GM19099 (cell line): ENCODE results near the gene MAP3K14.

Source experiments
- POLR2A ChIP-seq: IDR thresholded peaks from 3 replicates; pipeline ENCODE4 v1.6.1; 2011; ENCODE audit warnings: low read depth; ENCODE audit not compliant: insufficient read length; ENCODE audit errors: extremely low read depth

MAP3K14 gene

DNA sequence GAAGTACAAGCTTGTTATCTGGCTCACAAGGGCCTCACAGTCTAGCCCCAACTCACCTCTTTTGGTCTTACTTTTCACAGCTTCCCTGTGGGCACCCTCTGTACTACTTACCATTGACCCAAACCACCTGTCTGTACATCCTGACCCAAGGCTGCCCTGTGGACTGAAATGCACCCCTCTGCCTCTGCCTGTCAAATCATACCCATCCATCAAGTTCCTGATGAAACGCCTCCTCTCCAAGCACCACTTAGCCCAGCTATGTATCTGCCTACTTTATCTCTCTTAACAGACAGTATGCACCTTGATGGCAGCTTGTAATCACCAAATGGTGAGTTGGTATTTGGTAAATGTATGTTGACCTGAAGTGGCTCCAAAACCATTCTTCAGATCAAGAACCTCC lies 7.5 kb upstream of the MAP3K14 start:
- TF ChIP-seq POLR2A: no peak

DNA sequence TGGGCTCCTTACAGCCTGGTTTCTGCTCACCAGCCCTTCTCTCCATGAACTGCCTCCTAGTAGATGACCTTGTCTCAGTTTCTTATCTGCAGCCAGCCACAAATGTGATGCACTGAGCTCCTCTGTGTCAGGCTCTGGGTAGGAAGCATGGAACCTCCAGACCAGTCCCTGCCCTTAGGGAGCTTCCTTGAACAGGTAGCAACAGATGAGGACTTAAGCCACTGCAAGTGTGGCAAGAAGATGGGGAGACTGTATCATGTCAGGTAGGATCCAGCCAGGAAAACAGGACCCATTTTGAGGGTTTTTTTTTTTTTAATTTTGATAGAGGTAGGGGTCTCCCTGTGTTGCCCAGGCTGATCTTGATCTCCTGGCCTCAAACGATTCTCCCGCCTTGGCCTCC lies 5.3 kb upstream of the MAP3K14 start:
- TF ChIP-seq POLR2A: no peak

DNA sequence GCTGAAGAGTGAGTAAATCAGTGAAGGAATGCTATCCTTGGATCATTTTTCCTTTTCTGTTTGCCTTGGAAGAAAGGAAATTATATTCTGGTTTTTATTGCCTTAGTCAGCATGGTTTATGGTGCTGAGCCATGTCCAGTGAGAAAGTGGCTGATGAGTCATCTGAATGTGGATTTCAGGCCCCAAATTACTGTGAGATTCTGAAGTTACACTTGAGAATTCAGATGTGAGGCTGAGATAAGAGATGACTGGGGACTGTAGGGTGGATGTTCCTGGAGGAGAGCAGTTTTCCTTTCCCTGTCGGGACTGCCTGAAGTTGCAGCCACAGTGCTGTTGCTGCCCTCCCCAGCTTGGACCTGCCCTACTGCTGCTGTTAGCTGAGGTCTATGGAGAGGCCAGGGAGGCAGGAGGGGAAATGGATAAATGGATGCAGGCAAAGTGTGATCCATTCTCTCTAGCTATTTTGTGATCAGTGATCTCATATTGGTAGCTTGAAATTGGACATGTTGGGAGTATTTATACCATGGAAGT lies 4.2 kb upstream of the MAP3K14 start:
- TF ChIP-seq POLR2A: no peak

DNA sequence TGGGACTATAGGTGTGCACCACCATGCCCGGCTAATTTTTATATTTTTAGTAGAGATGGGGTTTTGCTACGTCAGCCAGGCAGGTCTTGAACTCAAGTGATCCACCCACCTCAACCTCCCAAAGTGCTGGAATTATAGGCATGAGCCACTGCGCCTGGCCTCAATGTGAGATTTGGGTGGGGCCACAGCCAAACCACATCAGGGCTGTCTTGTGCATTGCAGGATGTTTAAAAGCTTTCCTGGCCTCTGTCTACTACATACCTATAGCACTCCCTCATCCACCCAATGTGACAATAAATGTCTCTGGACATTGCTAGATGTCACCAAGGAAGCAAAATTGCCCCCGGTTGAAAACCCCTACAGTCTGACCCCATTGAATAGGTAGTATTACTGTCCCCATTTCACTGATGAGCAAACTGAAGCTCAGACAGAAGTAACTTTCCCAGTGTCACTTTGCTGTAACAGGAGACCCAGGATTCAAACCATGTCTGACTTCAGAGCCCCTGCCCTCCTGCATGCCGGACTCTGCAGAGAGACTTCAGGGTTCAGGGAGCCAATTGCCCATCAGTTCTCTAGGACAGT lies 3.6 kb upstream of the MAP3K14 start:
- no peak for TF ChIP-seq POLR2A

DNA sequence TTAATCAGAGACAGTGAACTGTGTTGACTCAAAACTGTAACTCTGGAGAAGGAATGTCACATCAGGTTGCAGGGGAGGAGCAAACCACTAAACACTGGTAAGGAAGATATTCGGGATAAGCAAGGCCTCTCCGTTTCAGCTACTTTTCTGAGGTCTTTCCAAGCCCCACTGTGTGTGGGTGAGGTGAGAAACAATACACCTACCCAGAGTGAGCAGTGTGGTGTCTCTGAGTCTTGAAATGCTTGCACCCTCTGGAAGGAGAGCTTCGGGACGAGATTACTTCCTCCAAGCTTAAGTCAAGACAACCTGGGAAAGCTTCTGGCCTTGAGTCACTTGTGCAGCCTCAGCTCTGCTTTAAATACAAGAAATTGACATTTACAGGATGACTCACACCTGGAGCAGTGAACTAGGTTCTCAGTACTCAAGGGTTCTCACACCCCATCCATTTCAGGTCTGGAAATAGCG lies 2.5 kb upstream of the MAP3K14 start:
- TF ChIP-seq POLR2A: no peak

DNA sequence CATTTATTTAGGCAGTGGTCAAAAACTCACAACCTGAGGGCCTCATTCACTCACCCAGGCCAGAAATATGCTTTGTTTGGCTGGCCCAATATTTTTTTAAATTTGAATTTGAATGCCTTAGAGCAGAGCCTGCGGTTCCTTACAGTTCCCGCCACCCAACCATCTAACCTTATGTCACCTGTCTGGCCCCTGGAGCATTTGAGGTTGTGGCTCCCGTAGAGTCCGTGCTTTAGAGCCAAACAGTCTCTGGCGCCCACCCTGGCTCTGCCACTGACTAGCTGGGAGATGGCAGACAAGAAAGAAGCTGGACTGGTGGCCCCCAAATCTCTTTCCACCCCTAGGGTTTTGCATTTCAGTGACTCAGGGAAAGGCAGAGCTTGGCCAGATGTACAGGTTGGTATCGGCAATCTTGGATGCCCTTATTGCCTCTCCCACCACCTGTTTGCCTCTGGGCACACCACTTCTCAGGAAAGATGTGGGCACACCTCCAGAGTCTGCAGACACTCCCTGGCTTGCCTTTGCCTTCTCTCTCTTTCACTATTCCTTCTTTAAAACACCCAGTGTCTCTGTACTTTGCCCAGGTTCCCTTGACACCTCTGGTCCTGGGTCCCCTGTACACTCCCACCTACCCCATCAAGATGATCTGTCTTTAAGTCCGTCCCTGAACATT lies 1.9 kb upstream of the MAP3K14 start:
- TF ChIP-seq POLR2A: no peak

DNA sequence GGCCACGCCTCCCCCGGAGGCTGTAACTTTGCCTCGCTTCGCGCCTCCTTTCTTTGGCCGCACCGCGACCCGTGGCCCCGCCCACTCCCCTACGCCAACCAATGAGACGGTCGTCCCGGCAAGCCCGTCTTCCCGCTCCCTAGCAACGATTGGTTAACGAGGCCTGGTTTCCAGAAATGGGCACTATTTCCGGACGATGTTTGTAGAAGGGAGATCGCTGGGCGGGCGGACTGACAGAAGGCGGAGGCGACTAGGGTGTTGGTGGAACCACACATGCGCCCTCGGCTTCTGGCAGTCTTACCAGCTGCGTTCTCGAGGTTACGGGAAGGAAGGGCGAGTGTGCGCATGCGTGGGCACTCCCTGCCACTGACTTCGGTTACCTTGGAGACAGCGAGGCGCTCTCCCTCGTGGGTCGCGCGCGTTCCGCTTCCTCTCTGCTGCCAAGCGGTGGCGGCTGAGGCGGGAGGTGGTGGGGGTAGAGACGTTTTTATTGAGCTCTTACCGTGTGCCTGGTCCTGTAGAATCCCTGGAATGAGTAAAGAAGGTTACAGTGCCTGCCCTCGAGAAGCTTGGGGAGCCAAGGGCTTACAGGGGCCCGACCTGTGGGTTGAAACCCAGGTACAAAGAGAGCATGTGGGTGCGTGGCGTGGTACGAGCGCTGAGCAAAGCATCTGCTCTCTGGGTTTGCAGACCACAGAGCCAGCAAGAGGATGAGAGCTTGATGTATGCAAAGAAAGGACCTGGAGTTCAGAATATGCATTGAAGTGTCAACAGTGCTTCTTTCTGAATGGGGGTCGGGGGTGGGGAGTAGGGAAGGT lies 500 bp upstream of the MAP3K14 start:
- TF ChIP-seq POLR2A: peak; percentile 58

DNA sequence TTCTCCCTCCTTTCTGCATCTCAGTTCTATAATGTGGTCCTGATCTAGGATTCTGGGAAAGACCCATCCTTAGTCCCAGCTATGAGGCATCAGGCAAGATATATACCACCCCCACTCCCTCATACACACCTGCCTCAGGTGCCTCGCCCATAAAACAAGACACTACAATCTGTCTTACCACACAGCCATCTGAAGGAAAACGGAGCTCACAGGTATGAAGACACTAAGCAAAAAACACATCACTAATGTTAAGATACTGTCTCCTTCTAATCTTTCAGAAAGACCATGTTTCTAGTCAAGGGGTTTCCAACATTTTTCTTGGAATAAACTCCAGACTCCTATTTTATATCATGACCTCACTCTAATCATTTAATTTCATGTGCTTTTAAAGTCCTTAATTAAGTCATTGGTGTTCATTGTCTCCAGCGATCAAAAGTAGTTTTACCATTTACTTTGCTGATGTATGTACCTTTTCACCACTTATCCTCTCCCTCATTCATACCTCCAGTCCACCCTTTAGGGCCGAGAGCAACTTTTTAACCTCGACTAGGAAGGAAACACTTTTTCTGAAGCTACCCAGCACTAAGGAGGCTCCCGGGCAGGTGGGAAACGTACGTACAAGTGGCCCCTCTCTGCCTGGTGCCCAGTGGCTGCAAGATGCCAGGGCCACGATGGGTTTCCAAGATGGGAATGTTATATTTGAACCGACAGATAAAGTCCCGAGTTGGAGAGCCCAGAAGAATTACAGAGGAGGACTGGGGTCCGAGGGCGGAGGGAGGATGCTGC lies 979 bp downstream of the MAP3K14 start:
- no peak for TF ChIP-seq POLR2A

DNA sequence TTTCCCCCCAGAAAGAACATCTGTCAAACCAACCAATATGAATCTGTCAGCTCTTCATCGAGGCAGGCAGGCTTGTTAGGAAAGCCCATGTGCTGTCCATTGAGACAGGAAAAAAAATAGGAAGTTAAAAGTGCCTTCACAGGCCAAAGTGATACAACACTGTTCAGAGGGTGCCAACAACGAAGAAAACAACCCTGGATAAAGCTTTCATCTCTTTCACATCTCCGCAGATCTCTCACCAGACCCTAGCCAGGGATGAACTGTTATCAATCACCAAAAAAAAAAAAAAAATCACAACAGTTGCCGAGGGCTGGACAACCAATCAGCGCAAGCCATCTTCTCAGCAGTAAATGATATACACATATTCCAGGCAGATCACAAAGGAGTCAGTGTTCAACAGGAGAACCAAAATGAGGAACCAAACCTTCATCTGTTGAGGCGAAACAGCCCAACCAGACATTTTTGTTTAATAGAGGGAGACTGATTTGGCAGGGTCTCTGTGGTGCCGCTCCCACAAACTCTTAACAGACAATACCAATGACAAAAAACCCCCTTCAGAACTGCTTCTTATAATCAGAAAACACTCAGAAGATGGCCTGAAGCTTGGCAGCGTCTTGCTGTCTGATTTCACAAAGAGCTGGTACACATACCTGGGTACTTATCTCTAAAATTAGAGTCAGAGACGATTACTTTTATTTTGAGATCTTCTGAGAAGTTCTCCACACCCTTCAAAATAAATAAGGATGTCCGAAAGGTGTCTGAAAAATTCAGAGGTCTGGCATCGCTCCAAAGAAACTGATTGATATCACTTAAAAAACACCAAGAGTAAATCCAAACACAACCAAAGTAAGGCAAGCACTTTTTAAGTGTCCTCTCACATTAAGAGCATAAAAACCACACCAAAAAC lies 1.8 kb downstream of the MAP3K14 start:
- TF ChIP-seq POLR2A: peak; percentile 54

DNA sequence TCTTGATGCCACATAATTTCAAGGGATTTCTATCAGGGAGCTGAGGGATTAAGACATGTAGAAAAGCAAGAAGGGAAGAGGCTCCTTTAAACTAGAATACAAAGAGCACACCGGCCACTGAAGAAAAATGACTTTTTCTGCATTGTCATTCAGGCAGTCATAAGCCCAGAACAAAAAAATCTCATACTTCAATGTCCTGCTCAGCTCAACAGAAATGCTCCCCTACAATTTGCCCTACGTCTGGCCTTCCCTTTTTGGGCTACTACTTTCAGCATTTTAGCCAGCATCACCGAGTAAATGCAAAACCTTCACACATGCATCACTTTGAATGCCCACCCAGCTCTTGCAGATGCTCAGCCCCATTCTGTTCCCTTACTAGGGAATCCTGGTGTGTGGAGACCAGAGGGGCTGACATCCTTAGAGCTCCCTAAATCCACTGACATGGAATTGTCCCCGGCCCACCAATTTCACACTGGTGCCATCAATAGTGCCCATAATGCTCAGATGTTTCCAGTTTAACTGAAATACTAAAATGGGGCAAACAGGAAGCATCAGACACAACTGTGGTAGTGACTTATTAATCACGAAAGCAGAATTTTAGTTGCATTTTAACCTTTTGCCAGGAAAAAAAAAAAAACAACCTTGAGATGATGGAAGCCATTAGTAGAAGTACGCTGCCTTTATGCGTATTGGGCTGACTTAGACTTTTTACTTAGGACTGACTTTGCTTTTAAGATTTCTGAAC lies 2.7 kb downstream of the MAP3K14 start:
- peak; percentile 25 for TF ChIP-seq POLR2A

DNA sequence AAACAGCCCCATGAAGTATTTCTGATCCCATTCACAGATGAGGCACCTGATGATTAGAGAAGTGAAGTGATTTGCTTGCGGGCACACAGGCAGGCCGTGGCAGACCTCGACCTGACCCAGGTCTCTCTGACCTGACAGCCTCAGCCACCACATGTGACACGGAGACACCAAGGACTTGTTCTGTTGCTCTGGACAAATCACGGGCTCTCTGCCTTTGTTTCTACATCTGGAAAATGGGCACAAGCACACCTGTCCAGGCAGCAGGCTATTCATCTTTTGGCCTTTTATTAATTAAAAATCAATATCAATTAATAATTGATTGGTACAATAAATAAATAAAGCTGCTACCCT lies 3.4 kb downstream of the MAP3K14 start:
- TF ChIP-seq POLR2A: peak; percentile 23

DNA sequence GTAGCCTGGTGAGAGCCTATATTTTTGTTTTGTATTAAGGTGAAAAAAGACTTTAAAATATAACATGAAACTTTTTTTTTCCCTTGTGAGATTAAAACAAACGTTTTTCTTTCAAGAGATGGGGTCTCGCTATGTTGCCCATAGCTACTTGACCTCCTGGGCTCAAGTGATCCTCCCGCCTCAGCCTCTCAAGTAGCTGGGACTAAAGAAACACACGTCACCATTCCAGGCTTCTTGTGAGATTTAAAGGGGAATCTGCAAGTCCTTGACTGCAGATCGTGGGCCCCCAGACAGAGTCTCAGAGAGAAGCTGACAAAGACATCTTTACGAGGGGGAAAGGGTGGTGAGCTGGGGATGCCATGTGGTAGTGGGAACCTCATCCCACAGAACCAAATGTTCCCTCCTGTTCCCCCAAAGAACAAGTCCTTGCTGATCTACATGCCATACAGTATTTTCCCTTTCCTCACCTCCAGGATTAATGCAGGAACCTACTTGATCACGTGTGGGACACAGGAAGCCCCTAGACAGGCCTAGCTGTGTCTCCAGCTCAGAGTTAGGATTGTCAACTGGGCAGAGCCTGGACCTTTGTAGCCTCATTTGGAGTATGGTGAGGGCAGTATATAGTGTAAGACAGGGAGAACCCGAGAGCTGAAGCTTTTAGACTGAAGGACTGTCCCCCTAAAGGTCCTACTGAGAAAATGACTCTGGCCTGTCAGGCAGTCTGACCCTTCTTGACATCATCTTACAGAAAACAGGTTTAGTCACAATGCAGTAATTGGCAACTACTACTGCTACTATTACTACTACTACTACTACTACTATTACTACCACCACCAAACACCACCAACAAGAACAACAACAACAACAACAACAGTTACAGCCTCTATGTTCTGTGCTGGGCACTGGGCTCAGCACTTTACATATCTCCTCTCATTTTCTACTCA lies 4.1 kb downstream of the MAP3K14 start:
- peak; percentile 10 for TF ChIP-seq POLR2A
